Astrocyte of the cerebellum (primary cell): ENCODE measurements around the gene USP32.

ENCODE experiments used
- DNase-seq: peaks from one replicate; pipeline ENCODE4 v3.0.0-alpha.2; 2011; ENCODE audit warnings: low read depth
- H3K4me3 ChIP-seq: 2 replicates; pipeline ENCODE4 v1.5.1; 2011; ENCODE audit warnings: mild to moderate bottlenecking, low read depth, low read length, moderate library complexity
- in situ Hi-C: cut with HindIII; loops from 2 replicates; pipeline ENCODE4 v1.10.0; 2017; ENCODE audit warnings: low sequenced_read_pairs
- TF ChIP-seq, protein P1 (sequence below): IDR thresholded peaks from 2 replicates; pipeline ENCODE4 v1.5.1; 2012; ENCODE audit warnings: low read length, low read depth, moderate library complexity, mild to moderate bottlenecking; ENCODE audit errors: missing control alignments

Gene USP32

DNA sequence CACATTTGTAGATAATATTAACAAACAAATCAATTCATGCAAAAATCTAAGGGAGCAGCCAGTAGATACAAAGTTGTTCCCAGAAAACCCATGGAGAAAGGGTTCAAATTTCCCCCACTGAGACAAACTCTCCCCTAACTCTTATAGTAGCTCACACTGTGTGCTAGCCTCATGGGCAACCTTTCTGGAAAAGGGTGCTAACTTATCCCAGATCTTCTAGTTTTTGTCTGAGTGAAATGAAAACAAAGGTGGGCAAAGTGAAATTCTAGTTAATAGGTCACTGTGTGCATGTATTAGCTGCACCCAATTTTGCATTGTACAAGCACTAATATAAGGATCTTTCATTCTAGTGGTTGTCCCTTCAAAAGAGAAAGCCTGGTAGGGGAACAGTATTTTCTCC, 9.9 kb upstream of the USP32 start:
- DNase-seq: no peak
- TF ChIP-seq, protein P1, sequence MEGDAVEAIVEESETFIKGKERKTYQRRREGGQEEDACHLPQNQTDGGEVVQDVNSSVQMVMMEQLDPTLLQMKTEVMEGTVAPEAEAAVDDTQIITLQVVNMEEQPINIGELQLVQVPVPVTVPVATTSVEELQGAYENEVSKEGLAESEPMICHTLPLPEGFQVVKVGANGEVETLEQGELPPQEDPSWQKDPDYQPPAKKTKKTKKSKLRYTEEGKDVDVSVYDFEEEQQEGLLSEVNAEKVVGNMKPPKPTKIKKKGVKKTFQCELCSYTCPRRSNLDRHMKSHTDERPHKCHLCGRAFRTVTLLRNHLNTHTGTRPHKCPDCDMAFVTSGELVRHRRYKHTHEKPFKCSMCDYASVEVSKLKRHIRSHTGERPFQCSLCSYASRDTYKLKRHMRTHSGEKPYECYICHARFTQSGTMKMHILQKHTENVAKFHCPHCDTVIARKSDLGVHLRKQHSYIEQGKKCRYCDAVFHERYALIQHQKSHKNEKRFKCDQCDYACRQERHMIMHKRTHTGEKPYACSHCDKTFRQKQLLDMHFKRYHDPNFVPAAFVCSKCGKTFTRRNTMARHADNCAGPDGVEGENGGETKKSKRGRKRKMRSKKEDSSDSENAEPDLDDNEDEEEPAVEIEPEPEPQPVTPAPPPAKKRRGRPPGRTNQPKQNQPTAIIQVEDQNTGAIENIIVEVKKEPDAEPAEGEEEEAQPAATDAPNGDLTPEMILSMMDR: no peak
- H3K4me3 ChIP-seq: no peak overlapping the region
- in situ Hi-C loops: loop anchor here (25.0 kb wide), 1 partner anchor 110 kb away; no protein-coding TSS in a partner anchor

GRCh38 chr17:60398227-60398959, 6.5 kb upstream of the USP32 start:
- in situ Hi-C loops: no loop called here
- H3K4me3 ChIP-seq: no peak overlapping the region
- DNase-seq: no peak
- TF ChIP-seq, protein P1: no peak

GRCh38 chr17:60396412-60396811, 4.5 kb upstream of the USP32 start:
- in situ Hi-C loops: no loop called here
- DNase-seq: no peak
- H3K4me3 ChIP-seq: no peak overlapping the region
- TF ChIP-seq, protein P1: no peak

DNA sequence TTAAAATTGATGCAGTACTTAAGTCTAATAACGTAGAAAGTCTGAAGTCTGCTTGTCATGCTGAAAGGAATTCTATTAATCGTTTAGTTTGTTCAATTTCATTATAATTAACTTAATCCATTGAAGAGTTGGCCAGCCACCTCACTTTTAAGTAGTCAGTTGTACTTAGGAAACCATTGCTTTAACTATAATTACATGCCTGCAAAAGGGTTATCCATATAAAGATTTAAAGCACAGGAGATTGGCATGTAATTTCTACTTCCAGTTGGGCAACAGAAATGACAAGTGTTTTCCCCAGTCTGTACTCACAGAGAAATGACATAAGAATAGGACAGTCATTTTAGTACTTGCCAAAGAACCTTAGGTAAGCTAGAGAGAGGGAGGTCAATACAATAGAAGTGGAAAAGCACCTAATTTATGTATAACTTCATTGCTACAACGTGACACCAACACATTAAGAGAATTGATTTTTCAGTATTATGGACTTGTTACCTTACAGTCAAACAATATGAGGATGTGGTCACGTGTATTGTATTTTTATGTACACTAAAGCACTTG, 3.7 kb upstream of the USP32 start:
- in situ Hi-C loops: no loop called here
- H3K4me3 ChIP-seq: no peak overlapping the region
- TF ChIP-seq, protein P1: no peak
- DNase-seq: no peak

GRCh38 chr17:60393840-60394723, 2.1 kb upstream of the USP32 start:
- TF ChIP-seq, protein P1: no peak
- no peak for DNase-seq
- in situ Hi-C loops: no loop called here
- H3K4me3 ChIP-seq: no peak overlapping the region

DNA sequence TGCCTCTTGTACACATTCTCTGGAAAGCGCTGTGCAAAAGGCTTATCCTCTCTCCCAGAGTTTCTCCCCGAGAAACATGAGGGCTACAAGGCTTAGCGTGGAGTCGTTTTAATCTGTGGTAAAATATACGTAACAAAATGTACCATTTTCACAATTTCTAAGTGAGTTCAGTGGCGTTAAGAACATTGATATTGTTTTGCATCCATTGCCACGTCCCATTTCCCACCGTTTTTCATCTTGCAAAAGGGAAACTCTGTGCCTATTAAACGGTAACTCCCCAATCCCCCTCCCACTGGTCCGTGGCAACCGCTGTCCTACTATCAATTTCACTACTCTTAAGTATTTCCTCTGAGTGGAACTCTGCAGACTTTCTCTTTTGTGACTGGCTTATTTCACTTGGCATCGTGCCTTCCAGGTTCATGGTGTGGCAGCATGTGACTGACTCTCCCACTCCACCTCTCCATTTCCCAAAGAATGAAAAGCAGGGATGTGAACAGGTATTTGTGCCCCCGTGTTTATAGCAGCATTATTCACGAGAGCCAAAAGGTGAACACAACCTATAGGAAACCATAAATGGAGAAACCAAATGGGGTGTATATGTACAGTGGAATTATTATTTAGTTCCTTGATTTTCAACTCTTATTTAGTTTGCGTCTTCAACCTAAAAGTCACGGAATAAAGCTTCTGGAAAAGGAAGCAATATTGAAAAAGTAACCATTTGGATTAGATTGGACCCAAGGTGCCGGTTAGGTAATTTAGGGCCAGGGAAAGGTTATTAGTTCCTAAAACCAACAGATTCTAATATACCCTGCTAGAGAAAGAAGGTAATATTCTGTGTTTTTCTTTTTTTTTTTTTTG, 1.1 kb upstream of the USP32 start:
- peak; percentile 37 for DNase-seq
- peak overlapping the region; percentile 96 for H3K4me3 ChIP-seq
- in situ Hi-C loops: no loop called here
- TF ChIP-seq, protein P1: no peak
